Measurements from ENCODE around the gene CD68.
"Not testable (repeated sequence)": the region's sequence is repeated elsewhere in the genome, so short reads cannot be mapped to it uniquely, and the experiment has no call there.

GRCh38 chr17:7625749-7626148, 46.3 kb downstream of the CD68 start:
- TF ChIP-seq, protein P1, sequence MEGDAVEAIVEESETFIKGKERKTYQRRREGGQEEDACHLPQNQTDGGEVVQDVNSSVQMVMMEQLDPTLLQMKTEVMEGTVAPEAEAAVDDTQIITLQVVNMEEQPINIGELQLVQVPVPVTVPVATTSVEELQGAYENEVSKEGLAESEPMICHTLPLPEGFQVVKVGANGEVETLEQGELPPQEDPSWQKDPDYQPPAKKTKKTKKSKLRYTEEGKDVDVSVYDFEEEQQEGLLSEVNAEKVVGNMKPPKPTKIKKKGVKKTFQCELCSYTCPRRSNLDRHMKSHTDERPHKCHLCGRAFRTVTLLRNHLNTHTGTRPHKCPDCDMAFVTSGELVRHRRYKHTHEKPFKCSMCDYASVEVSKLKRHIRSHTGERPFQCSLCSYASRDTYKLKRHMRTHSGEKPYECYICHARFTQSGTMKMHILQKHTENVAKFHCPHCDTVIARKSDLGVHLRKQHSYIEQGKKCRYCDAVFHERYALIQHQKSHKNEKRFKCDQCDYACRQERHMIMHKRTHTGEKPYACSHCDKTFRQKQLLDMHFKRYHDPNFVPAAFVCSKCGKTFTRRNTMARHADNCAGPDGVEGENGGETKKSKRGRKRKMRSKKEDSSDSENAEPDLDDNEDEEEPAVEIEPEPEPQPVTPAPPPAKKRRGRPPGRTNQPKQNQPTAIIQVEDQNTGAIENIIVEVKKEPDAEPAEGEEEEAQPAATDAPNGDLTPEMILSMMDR (conservative IDR thresholded peaks at IDR 0.05; ENCODE audit: low read depth, low read length) = not testable (repeated sequence)
- TF ChIP-seq EZH2 (IDR thresholded peaks at IDR 0.05; ENCODE audit: borderline replicate concordance, low read depth, low read length, poor library complexity, severe bottlenecking) = not testable (repeated sequence)
